ENCODE data around the gene RPRML.

GRCh38 chr17:46950342-46950996, 28.6 kb downstream of the RPRML start:
- TF ChIP-seq ZNF274 (IDR thresholded peaks at IDR 0.05; ENCODE audit: low read depth, low read length) (no peak), YY1 (IDR thresholded peaks at IDR 0.05; ENCODE audit: insufficient read depth, insufficient read length) (no peak)
